Trophoblast cell (in vitro differentiated cells and primary cell): ENCODE results near the gene MNX1. TPM values are rescaled to one million over a fixed set of nuclear protein-coding genes. Genes with fewer than 3 reads are reported as not detected.

Experiments used
- DNase-seq, 2 donors: peaks; one replicate each; pipeline ENCODE4 v3.0.0-alpha.2; 2016
- H2AFZ ChIP-seq: 2 replicates; pipeline ENCODE4 v1.6.1; 2013; ENCODE audit warnings: low read length, moderate library complexity, mild to moderate bottlenecking; ENCODE audit not compliant: insufficient read depth, poor library complexity
- H2AK5ac ChIP-seq: 2 replicates; pipeline ENCODE4 v1.6.1; 2013; ENCODE audit warnings: mild to moderate bottlenecking, low read length
- H2BK120ac ChIP-seq: 2 replicates; pipeline ENCODE4 v1.6.1; 2013; ENCODE audit warnings: low read length, mild to moderate bottlenecking, moderate library complexity; ENCODE audit not compliant: insufficient read depth, poor library complexity
- H2BK12ac ChIP-seq: 2 replicates; pipeline ENCODE4 v1.6.1; 2013; ENCODE audit warnings: mild to moderate bottlenecking, low read length, moderate library complexity
- H2BK5ac ChIP-seq: 2 replicates; pipeline ENCODE4 v1.6.1; 2013; ENCODE audit warnings: low read length, low read depth, moderate library complexity, mild to moderate bottlenecking; ENCODE audit not compliant: poor library complexity
- H3K14ac ChIP-seq: 2 replicates; pipeline ENCODE4 v1.6.1; 2013; ENCODE audit warnings: mild to moderate bottlenecking, low read length
- H3K18ac ChIP-seq: 2 replicates; pipeline ENCODE4 v1.6.1; 2013; ENCODE audit warnings: mild to moderate bottlenecking, low read length
- H3K23ac ChIP-seq: 2 replicates; pipeline ENCODE4 v1.6.1; 2013; ENCODE audit warnings: low read length
- H3K27ac ChIP-seq: 2 replicates; pipeline ENCODE4 v1.5.1; 2013; ENCODE audit warnings: low read depth, mild to moderate bottlenecking, inconsistent platforms, low read length, moderate library complexity
- H3K27me3 ChIP-seq: 2 replicates; pipeline ENCODE4 v1.6.1; 2013; ENCODE audit warnings: inconsistent platforms, mild to moderate bottlenecking, low read length, moderate library complexity; ENCODE audit not compliant: insufficient read depth
- H3K36me3 ChIP-seq, 2 experiments: 1 replicate in 1 of 2; 2 replicates in 1 of 2; pipeline ENCODE4 v1.6.1; 2013; ENCODE audit warnings: low read length in 2 of 2, mild to moderate bottlenecking in 2 of 2, moderate library complexity in 1 of 2; ENCODE audit not compliant: insufficient read depth in 2 of 2, control insufficient read depth in 1 of 2
- H3K4ac ChIP-seq: 2 replicates; pipeline ENCODE4 v1.6.1; 2013; ENCODE audit warnings: low read depth, mild to moderate bottlenecking, low read length, moderate library complexity
- H3K4me1 ChIP-seq, 2 experiments: 1 replicate in 1 of 2; 2 replicates in 1 of 2; pipeline ENCODE4 v1.6.1; 2013; ENCODE audit warnings: low read length in 2 of 2, mild to moderate bottlenecking in 2 of 2, moderate library complexity in 1 of 2; ENCODE audit not compliant: insufficient read depth in 2 of 2, control insufficient read depth in 1 of 2
- H3K4me2 ChIP-seq: 2 replicates; pipeline ENCODE4 v1.6.1; 2013; ENCODE audit warnings: inconsistent platforms, mild to moderate bottlenecking, low read length, moderate library complexity
- H3K4me3 ChIP-seq: 2 replicates; pipeline ENCODE4 v1.5.1; 2013; ENCODE audit warnings: mild to moderate bottlenecking, low read depth, low read length, inconsistent platforms
- H3K79me1 ChIP-seq: one replicate; pipeline ENCODE4 v1.6.1; 2013; ENCODE audit warnings: low read length
- H3K79me2 ChIP-seq: 2 replicates; pipeline ENCODE4 v1.6.1; 2013; ENCODE audit warnings: low read length, mild to moderate bottlenecking; ENCODE audit not compliant: control insufficient read depth, insufficient read depth, poor library complexity
- H3K9ac ChIP-seq: 2 replicates; pipeline ENCODE4 v1.6.1; 2013; ENCODE audit warnings: mild to moderate bottlenecking, low read length
- H3K9me3 ChIP-seq: 2 replicates; pipeline ENCODE4 v1.6.1; 2013; ENCODE audit warnings: low read depth, mild to moderate bottlenecking, control low read depth, inconsistent platforms, low read length; ENCODE audit not compliant: insufficient read depth
- H4K12ac ChIP-seq: 2 replicates; pipeline ENCODE4 v1.6.1; 2013; ENCODE audit warnings: low read depth, mild to moderate bottlenecking, low read length, moderate library complexity
- H4K8ac ChIP-seq: 2 replicates; pipeline ENCODE4 v1.6.1; 2013; ENCODE audit warnings: low read depth, mild to moderate bottlenecking, low read length, moderate library complexity
- H4K91ac ChIP-seq: one replicate; pipeline ENCODE4 v1.6.1; 2013; ENCODE audit warnings: low read depth, mild to moderate bottlenecking, low read length, moderate library complexity
- WGBS: extraction: QIAGEN DNeasy Blood & Tissue Kit; methylation state at CpG from one replicate; pipeline ENCODE4 v1.1.7; 2013; ENCODE audit warnings: missing lambda C conversion rate; ENCODE audit not compliant: insufficient read length, insufficient coverage; ENCODE audit errors: extremely low coverage; 5-methylcytosine and 5-hydroxymethylcytosine counted together
- polyA plus RNA-seq: library from polyadenylated mRNA; stranded (reverse); fragments of 200-250 nt; gene quantifications from 2 replicates; pipeline ENCODE4 v1.2.3, GENCODE V29; 2013

MNX1 gene
- polyA plus RNA-seq, result 0.07 and 0.10 TPM in 2 replicates

DNA sequence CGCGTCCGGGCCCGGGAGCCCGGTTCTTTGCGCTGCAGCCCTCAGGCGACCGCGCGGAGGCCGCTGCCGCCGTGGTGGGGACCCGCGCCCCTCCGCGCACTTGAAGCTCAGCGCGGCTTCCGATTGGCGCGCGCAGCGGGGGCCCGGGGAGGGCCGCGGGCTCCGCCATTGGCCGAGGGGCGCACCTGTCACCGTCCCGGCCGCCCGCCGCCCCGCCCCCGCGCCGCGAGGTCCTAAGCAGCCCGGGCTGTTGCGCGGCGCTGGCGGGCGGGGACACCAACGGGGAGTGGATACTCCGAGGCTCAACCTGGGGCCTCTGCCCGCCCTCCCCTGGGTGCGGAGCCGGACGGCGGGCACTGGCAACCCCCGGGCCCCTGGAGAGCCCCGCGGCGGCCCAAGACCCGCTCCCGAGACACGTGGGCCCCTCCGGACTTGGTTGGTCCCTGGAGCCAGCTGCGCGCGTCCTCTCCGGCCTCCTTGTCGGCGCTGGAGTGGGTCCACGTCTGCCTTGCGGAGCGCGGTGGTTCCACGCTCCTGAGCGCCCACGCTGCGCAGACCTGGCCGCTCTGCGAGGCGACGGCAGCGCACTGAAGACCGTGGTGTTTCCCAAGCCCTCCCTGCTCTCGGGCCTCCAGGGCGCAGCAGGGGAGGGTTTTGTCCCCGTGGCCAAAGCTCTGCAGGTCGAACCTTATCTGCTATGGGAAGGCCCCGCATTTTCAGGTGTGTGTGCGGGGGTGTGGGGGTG is at the start of gene MNX1:
MNX1 (minus strand) TSS at position 76 of the 745 bp plus-strand sequence. CDS start 313 bp downstream, outside the sequence.
- no peaks in the 10 kb centered on the region for H3K36me3 ChIP-seq
- H2BK5ac ChIP-seq, result no peak within 1 kb of the TSS
- H2AFZ ChIP-seq, result peak within 1 kb of the TSS; percentile 61
- DNase-seq, result peak; percentile 48 to 69
- no peak within 1 kb of the TSS for H3K18ac ChIP-seq
- peak within 1 kb of the TSS; percentile 74 for H3K4me3 ChIP-seq
- H3K27me3 ChIP-seq, result peaks cover 98% of the 10 kb centered on the region
- no peak within 1 kb of the TSS for H2BK120ac ChIP-seq
- no peak within 1 kb of the TSS for H4K91ac ChIP-seq
- H3K79me1 ChIP-seq, result no peaks in the 10 kb centered on the region
- WGBS, result no CpG with 5 or more reads among the region's 87 CpGs
- H3K27ac ChIP-seq, result no peak within 1 kb of the TSS
- peak within 1 kb of the TSS; percentile 76 for H3K23ac ChIP-seq
- H3K4ac ChIP-seq, result no peak within 1 kb of the TSS
- peak within 1 kb of the TSS; percentile 95 for H3K4me2 ChIP-seq
- peaks cover 9% of the 10 kb centered on the region for H3K9me3 ChIP-seq
- H3K4me1 ChIP-seq, result peaks cover 0 to 14% of the 10 kb centered on the region in 2 experiments
- no peak within 1 kb of the TSS for H3K14ac ChIP-seq
- no peak within 1 kb of the TSS for H4K12ac ChIP-seq
- H2AK5ac ChIP-seq, result no peak within 1 kb of the TSS
- H4K8ac ChIP-seq, result no peak within 1 kb of the TSS
- H2BK12ac ChIP-seq, result no peak within 1 kb of the TSS
- H3K79me2 ChIP-seq, result no peaks in the 10 kb centered on the region
- H3K9ac ChIP-seq, result peak within 1 kb of the TSS; percentile 7

DNA sequence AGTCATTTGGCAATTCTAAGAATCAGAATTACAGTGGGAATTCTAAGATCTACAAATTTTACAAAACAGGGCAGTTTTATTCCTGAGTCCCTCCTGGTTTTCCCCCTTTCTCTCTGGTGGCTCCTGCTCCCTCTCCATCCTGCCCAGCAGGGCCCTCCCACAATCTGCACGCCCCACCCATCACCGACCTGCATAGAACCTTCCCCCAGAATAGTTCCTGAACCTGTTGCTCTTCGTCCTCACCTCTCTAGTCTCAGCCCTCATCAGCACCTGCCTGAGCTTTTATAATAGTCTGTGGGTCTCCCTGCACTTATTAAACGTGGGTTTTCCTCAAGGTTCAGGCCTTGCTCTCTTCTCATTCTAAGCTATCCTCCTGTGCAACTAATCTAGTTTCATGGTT is 49.1 kb upstream of the MNX1 start:
- WGBS, result no CpG with 5 or more reads among the region's 4 CpGs

GRCh38 chr7:157058701-157059100 is 48.2 kb upstream of the MNX1 start:
- Histone ChIP-seq H2AFZ (no peak overlapping the region), H3K79me2 (no peaks in the 10 kb centered on the region), H4K8ac (no peak overlapping the region), H3K4ac (no peak overlapping the region), H3K9ac (no peak overlapping the region), H3K23ac (no peak overlapping the region), H3K27ac (no peak overlapping the region), H4K91ac (no peak overlapping the region), H4K12ac (no peak overlapping the region), H3K79me1 (no peaks in the 10 kb centered on the region), H2AK5ac (no peak overlapping the region), H3K4me1 (no peaks in the 10 kb centered on the region), H3K14ac (no peak overlapping the region), H3K9me3 (peaks cover 6% of the 10 kb centered on the region), H3K4me3 (no peak overlapping the region), H3K4me2 (no peak overlapping the region), H3K27me3 (no peaks in the 10 kb centered on the region), H3K18ac (no peak overlapping the region), H2BK120ac (no peak overlapping the region), H2BK12ac (no peak overlapping the region), H2BK5ac (no peak overlapping the region), H3K36me3 (no peaks in the 10 kb centered on the region)
- no peak for DNase-seq
- no CpG with 5 or more reads among the region's 10 CpGs for WGBS

More for the DNA sequence above, 49.1 kb upstream of the MNX1 start:
- no peak overlapping the region for H3K4me2 ChIP-seq
- no peak overlapping the region for H4K12ac ChIP-seq
- no peaks in the 10 kb centered on the region for H3K4me1 ChIP-seq
- H2BK12ac ChIP-seq, result no peak overlapping the region
- H2BK5ac ChIP-seq, result no peak overlapping the region
- peaks cover 6% of the 10 kb centered on the region for H3K9me3 ChIP-seq
- H3K27me3 ChIP-seq, result no peaks in the 10 kb centered on the region
- DNase-seq, result no peak
- H3K23ac ChIP-seq, result no peak overlapping the region
- no peaks in the 10 kb centered on the region for H3K79me2 ChIP-seq
- no peak overlapping the region for H3K4ac ChIP-seq
- no peak overlapping the region for H3K18ac ChIP-seq
- H3K27ac ChIP-seq, result no peak overlapping the region
- H3K36me3 ChIP-seq, result no peaks in the 10 kb centered on the region
- H3K79me1 ChIP-seq, result no peaks in the 10 kb centered on the region
- H4K8ac ChIP-seq, result no peak overlapping the region
- H4K91ac ChIP-seq, result no peak overlapping the region
- no peak overlapping the region for H3K14ac ChIP-seq
- no peak overlapping the region for H3K4me3 ChIP-seq
- H2AK5ac ChIP-seq, result no peak overlapping the region
- no peak overlapping the region for H2BK120ac ChIP-seq
- H2AFZ ChIP-seq, result no peak overlapping the region
- no peak overlapping the region for H3K9ac ChIP-seq

DNA sequence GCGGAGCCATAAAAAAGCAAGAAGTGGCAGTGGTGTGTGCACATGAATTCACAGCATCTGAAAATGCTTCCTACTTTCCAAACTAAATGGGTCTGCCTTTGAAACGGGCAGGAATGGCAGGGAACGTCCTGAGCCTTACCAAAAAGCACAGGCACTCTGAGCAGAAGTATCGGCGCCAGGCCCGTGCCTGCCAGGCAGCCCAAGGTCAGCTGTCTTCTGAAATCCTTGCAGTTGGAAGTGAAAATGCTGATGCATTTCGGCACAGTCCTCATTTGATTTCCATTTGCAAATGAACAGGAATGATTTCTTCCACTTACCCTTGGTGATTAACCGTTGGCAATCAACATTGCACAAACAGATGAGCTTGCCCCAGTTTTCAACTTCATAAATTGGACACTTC is 47.6 kb upstream of the MNX1 start:
- H2BK5ac ChIP-seq, result no peak overlapping the region
- no peak overlapping the region for H2AFZ ChIP-seq
- no CpG with 5 or more reads among the region's 8 CpGs for WGBS
- no peaks in the 10 kb centered on the region for H3K36me3 ChIP-seq
- H3K79me1 ChIP-seq, result no peaks in the 10 kb centered on the region
- H4K12ac ChIP-seq, result no peak overlapping the region
- no peak overlapping the region for H2BK120ac ChIP-seq
- no peak overlapping the region for H3K18ac ChIP-seq
- H3K4me1 ChIP-seq, result no peaks in the 10 kb centered on the region
- H3K27ac ChIP-seq, result no peak overlapping the region
- no peak overlapping the region for H2AK5ac ChIP-seq
- DNase-seq, result no peak
- no peaks in the 10 kb centered on the region for H3K79me2 ChIP-seq
- H3K27me3 ChIP-seq, result no peaks in the 10 kb centered on the region
- H2BK12ac ChIP-seq, result no peak overlapping the region
- H4K91ac ChIP-seq, result no peak overlapping the region
- H3K14ac ChIP-seq, result no peak overlapping the region
- peaks cover 5% of the 10 kb centered on the region for H3K9me3 ChIP-seq
- no peak overlapping the region for H3K4me3 ChIP-seq
- no peak overlapping the region for H3K4me2 ChIP-seq
- no peak overlapping the region for H3K4ac ChIP-seq
- H3K9ac ChIP-seq, result no peak overlapping the region
- H4K8ac ChIP-seq, result no peak overlapping the region
- no peak overlapping the region for H3K23ac ChIP-seq
